ENCODE measurements around the gene TMEM129. TPM values are rescaled to one million over a fixed set of nuclear protein-coding genes. Genes with fewer than 3 reads are reported as not detected.

Gene TMEM129
- total RNA-seq, 2 experiments from 2014 or later, result 16.2 to 18.1 TPM

DNA sequence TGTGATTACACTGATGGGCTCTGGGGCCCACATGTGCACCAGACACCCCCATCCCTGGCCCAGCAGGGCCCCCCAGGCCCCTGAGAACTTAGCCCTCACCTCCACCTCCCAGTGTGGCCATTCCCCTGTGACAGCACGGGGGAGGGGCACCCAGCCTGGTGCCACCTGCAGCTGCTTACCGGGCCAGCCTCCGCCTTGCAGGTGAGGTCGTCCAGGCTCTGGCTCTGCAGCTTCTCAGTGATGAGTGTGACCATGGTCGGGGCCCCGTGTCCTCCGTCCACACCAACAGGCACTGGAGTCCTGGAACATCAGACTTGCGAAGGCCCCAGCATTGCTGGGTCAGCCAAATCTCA lies 52.7 kb downstream of the TMEM129 start:
- intact Hi-C loops (cut with micrococcal nuclease), result no loop called here

DNA sequence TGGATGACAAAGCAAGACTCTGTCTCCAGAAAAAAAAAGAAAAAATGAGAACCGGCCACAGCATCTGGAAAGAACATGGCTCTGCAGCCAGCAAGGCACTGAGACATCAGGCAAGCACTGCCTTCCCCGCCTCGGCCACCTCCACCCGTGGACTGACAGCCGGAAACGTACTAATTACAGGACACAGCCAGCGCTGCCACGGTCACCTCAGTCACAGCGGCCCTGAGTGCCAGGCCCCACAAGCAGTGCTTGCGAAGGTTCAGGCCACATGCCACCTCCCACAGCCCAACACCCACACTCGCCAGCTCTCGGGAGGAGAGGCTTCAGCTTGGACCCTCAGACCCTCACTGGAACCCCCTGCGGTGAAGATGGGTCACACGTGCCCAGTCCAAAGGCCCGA lies 53.9 kb downstream of the TMEM129 start:
- Mint-ChIP-seq H3K27ac (no peak overlapping the region), H3K9me3 (no peaks in the 10 kb centered on the region), H3K27me3 (no peaks in the 10 kb centered on the region), H3K36me3 (no peaks in the 10 kb centered on the region), H3K4me3 (no peak overlapping the region), H3K4me1 (ENCODE audit: low read depth) (no peaks in the 10 kb centered on the region)
- intact Hi-C loops (cut with micrococcal nuclease), result no loop called here
- ChIA-PET CTCF (no interaction called here), POLR2A (no interaction called here)
- no peak for DNase-seq

More for the DNA sequence above, 52.7 kb downstream of the TMEM129 start:
- no peak for DNase-seq
- H3K36me3 Mint-ChIP-seq, result no peaks in the 10 kb centered on the region
- no peak overlapping the region for H3K27ac Mint-ChIP-seq
- H3K4me3 Mint-ChIP-seq, result no peak overlapping the region
- no peaks in the 10 kb centered on the region for H3K9me3 Mint-ChIP-seq
- H3K4me1 Mint-ChIP-seq (ENCODE audit: low read depth), result no peaks in the 10 kb centered on the region
- no peaks in the 10 kb centered on the region for H3K27me3 Mint-ChIP-seq
- ChIA-PET POLR2A (no interaction called here), CTCF (interaction anchor here (0.6 kb wide), 1 partner anchor 323 kb away, joined by 3 read pairs; no protein-coding TSS in a partner anchor)

DNA sequence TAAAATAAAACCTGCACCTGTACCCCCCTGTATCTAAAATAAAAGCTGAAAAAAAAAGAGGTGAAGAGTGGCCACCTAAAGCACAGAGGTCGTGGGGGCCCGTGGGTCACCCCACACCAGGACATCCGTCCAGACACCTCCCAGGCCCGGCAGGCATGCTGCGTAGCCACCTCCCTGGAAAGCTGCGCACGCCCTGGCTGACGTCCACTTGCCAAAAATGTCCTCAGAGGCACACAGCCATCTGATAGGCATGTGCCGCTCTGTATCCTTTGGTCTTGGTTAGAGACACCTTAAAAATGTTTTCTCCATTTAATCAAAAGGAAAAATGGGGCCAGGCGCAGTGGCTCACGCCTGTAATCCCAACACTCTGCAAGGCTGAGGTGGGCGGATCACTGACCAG lies 54.7 kb downstream of the TMEM129 start:
- no peaks in the 10 kb centered on the region for H3K36me3 Mint-ChIP-seq
- intact Hi-C loops (cut with micrococcal nuclease), result no loop called here
- DNase-seq, result no peak
- H3K9me3 Mint-ChIP-seq, result no peaks in the 10 kb centered on the region
- H3K27me3 Mint-ChIP-seq, result no peaks in the 10 kb centered on the region
- H3K4me3 Mint-ChIP-seq, result no peak overlapping the region
- ChIA-PET POLR2A (no interaction called here), CTCF (no interaction called here)
- H3K27ac Mint-ChIP-seq, result no peak overlapping the region
- H3K4me1 Mint-ChIP-seq (ENCODE audit: low read depth), result no peaks in the 10 kb centered on the region

Other genes with a start within 250 kb of the TMEM129 start
- gene FAM53A, start 37.0 kb downstream of the TMEM129 start, total RNA-seq, result 1 to 10 TPM; 1.3 to 1.4 TPM
- 100 to 1,000 TPM; 103 to 106 TPM for gene SLBP, start 9.0 kb downstream of the TMEM129 start, total RNA-seq
- gene TACC3, start 198 bp upstream of the TMEM129 start, total RNA-seq, result 100 to 1,000 TPM; 194 to 201 TPM
- under 1 TPM; 0.21 to 0.27 TPM for gene FGFR3, start 72.0 kb upstream of the TMEM129 start, total RNA-seq
- gene LETM1, start 134.8 kb upstream of the TMEM129 start, total RNA-seq, result 10 to 100 TPM; 41.1 to 42.6 TPM
- gene NSD2, start 150.1 kb upstream of the TMEM129 start, total RNA-seq, result 100 to 1,000 TPM; 197 to 199 TPM

Data from activated CD4-positive, alpha-beta memory T cell treated with anti-CD3 and anti-CD28 coated beads for 36 hours (primary cell).